OCI-LY3 (cell line): ENCODE data around the gene BMAL1.

Experiments
- CTCF ChIP-seq: fragments of 200-600, 300-600 bp; sonication (generic); IDR thresholded peaks from 2 replicates; pipeline ENCODE4 v1.5.1; 2014; ENCODE audit warnings: antibody characterized with exemption, low read length, low read depth
- EZH2phosphoT487 ChIP-seq: fragments of 200-600 bp; shearing (Covaris generic); IDR thresholded peaks from 2 replicates; pipeline ENCODE4 v1.6.1; 2018; ENCODE audit warnings: antibody characterized with exemption, mixed run types, low read depth

GRCh38 chr11:13297917-13298356 lies 20.3 kb downstream of the BMAL1 start:
- TF ChIP-seq CTCF (no peak), EZH2phosphoT487 (no peak)
